NB4 (cell line): Measurements from ENCODE around the gene SPTSSB.

Source experiments
- POLR2A ChIP-seq: IDR thresholded peaks from 2 replicates; pipeline ENCODE4 v1.6.1; 2011; ENCODE audit warnings: mild to moderate bottlenecking; ENCODE audit not compliant: insufficient read length; ENCODE audit errors: extremely low read depth
- TF ChIP-seq, protein P1 (sequence below): IDR thresholded peaks from one replicate; pipeline ENCODE4 v1.5.1; 2012; ENCODE audit warnings: low read depth, low read length

DNA sequence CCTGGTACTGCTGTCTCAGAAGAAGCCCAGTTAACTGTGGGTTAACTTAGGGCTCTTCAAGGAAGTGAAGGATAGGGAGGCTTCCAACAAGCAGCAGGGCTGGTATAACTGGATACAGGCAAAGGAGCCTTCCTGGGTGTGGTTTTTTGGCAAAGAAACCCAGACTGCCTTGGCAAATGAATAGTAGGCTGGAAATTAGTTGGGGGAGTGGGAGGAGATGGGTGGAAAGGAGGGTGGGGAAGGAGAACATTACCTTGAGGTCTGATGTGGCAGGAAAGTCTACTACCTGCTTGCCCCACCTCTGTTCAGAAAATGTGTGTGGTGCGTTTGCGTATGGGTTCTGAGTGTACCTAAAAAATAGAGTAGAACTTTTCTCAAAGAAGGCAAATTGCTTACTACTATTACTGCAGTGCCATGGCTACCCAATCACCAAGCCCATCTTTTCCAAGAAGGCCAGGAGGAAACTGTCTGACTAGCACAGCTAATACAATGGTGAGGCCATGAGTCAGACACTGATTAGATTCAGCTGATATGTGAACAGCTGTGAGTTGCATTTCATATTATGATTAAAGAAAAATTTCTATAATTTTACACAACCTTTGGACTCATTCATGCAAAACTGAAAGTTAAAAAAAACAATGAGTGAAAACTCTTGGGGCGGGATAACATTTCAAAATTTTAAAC lies 55.2 kb downstream of the SPTSSB start:
- TF ChIP-seq, protein P1, sequence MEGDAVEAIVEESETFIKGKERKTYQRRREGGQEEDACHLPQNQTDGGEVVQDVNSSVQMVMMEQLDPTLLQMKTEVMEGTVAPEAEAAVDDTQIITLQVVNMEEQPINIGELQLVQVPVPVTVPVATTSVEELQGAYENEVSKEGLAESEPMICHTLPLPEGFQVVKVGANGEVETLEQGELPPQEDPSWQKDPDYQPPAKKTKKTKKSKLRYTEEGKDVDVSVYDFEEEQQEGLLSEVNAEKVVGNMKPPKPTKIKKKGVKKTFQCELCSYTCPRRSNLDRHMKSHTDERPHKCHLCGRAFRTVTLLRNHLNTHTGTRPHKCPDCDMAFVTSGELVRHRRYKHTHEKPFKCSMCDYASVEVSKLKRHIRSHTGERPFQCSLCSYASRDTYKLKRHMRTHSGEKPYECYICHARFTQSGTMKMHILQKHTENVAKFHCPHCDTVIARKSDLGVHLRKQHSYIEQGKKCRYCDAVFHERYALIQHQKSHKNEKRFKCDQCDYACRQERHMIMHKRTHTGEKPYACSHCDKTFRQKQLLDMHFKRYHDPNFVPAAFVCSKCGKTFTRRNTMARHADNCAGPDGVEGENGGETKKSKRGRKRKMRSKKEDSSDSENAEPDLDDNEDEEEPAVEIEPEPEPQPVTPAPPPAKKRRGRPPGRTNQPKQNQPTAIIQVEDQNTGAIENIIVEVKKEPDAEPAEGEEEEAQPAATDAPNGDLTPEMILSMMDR = no peak
- TF ChIP-seq POLR2A = no peak
